SK-N-SH (cell line): Measurements from ENCODE around the gene TAF6. TPM values are rescaled to one million over a fixed set of nuclear protein-coding genes. Genes with fewer than 3 reads are reported as not detected.

ENCODE experiments used
- CTCF ChIA-PET: fragments of 300-600, 350-600 bp; formaldehyde crosslinking; extraction: SDS; loops from one replicate; lab custom pipeline; 2021; lab: Yijun Ruan, JAX
- POLR2A ChIA-PET: fragments of 350-600 bp; sonication (Branson Sonifier 250); formaldehyde crosslinking; extraction: SDS; loops from one replicate; lab custom pipeline; 2020; ENCODE audit warnings: antibody characterized with exemption, inconsistent platforms; lab: Yijun Ruan, JAX
- DNase-seq: peaks from one replicate; pipeline ENCODE4 v3.0.0; 2012
- H2AFZ ChIP-seq: fragments of 200-600 bp; sonication (generic); 2 replicates; pipeline ENCODE4 v1.8.1; 2016; ENCODE audit warnings: antibody characterized with exemption, mild to moderate bottlenecking, low read depth
- H3F3A ChIP-seq: fragments of 200-600 bp; sonication (generic); replicated peaks from 2 replicates; pipeline ENCODE3; 2016; ENCODE audit warnings: antibody characterized with exemption, mild to moderate bottlenecking; ENCODE audit not compliant: insufficient read depth
- H3K27ac ChIP-seq, 2 experiments: fragments of 200-500 bp in 1 of 2; fragments of 200-600 bp in 1 of 2; sonication (Bioruptor generic) in 1 of 2; sonication (generic), shearing (Covaris generic) in 1 of 2; 2 replicates each; pipeline versions ENCODE4 v1.5.1 to v1.6.1; 2014 to 2016; ENCODE audit warnings: low read depth in 2 of 2, inconsistent platforms in 1 of 2, low read length in 1 of 2, mild to moderate bottlenecking in 1 of 2, mixed read lengths in 1 of 2
- H3K27me3 ChIP-seq: fragments of 200-600 bp; sonication (generic), shearing (Covaris generic); 2 replicates; pipeline ENCODE4 v1.6.1; 2016; ENCODE audit warnings: mixed run types; ENCODE audit not compliant: insufficient read depth
- H3K36me3 ChIP-seq, 2 experiments: fragments of 200-500 bp in 1 of 2; fragments of 200-600 bp in 1 of 2; sonication (Bioruptor generic) in 1 of 2; sonication (generic) in 1 of 2; replicated peaks in 1 of 2; 2 replicates each; pipeline versions ENCODE3 to v1.5.1; 2014 to 2016; ENCODE audit warnings: low read length in 1 of 2, mild to moderate bottlenecking in 1 of 2; ENCODE audit not compliant: insufficient read depth in 2 of 2, control insufficient read depth in 1 of 2
- H3K4me1 ChIP-seq, 2 experiments: fragments of 200-500 bp in 1 of 2; fragments of 200-600 bp in 1 of 2; sonication (Bioruptor generic) in 1 of 2; sonication (generic), shearing (Covaris generic) in 1 of 2; 2 replicates each; pipeline versions ENCODE4 v1.5.1 to v1.6.1; 2014 to 2016; ENCODE audit warnings: low read depth in 1 of 2, low read length in 1 of 2, mixed run types in 1 of 2; ENCODE audit not compliant: insufficient read depth in 2 of 2, control insufficient read depth in 1 of 2
- H3K4me2 ChIP-seq: fragments of 200-600 bp; sonication (generic), shearing (Covaris generic); 2 replicates; pipeline ENCODE4 v1.6.1; 2017; ENCODE audit warnings: mixed run types
- H3K4me3 ChIP-seq, 2 experiments: fragments of 200-500 bp in 1 of 2; fragments of 200-600 bp in 1 of 2; sonication (Bioruptor generic) in 1 of 2; sonication (generic), shearing (Covaris generic) in 1 of 2; 2 replicates each; pipeline versions ENCODE4 v1.5.1 to v1.8.1; 2014 to 2016; ENCODE audit warnings: low read depth in 2 of 2, inconsistent platforms in 1 of 2, low read length in 1 of 2, mild to moderate bottlenecking in 1 of 2, mixed read lengths in 1 of 2, moderate library complexity in 1 of 2
- H3K79me2 ChIP-seq: fragments of 200-600 bp; sonication (generic); 2 replicates; pipeline ENCODE4 v1.8.1; 2017; ENCODE audit warnings: mild to moderate bottlenecking; ENCODE audit not compliant: insufficient read depth
- H3K9ac ChIP-seq: fragments of 200-600 bp; sonication (generic); 2 replicates; pipeline ENCODE4 v1.6.1; 2017; ENCODE audit warnings: mixed run types
- H3K9me2 ChIP-seq: fragments of 200-600 bp; sonication (generic); 2 replicates; pipeline ENCODE4 v1.6.1; 2017; ENCODE audit warnings: mixed run types
- H3K9me3 ChIP-seq: fragments of 200-600 bp; sonication (generic); 2 replicates; pipeline ENCODE4 v1.6.1; 2017; ENCODE audit warnings: mixed run types, mild to moderate bottlenecking, moderate library complexity
- H4K20me1 ChIP-seq: fragments of 200-600 bp; sonication (generic); 2 replicates; pipeline ENCODE4 v1.6.1; 2017; ENCODE audit warnings: mild to moderate bottlenecking, mixed run types; ENCODE audit not compliant: insufficient read depth
- EP300 ChIP-seq, 2 experiments: IDR thresholded peaks; 2 replicates each; pipeline versions ENCODE4 v1.4.0 to v1.6.1; 2012; ENCODE audit warnings: borderline replicate concordance in 1 of 2, low read depth in 1 of 2, low read length in 1 of 2
- FOXM1 ChIP-seq: IDR thresholded peaks from 2 replicates; pipeline ENCODE4 v1.4.0; 2012; ENCODE audit warnings: low read depth, mild to moderate bottlenecking
- GATA2 ChIP-seq: sonication (generic); formaldehyde crosslinking; IDR thresholded peaks from 2 replicates; pipeline ENCODE4 v1.5.0; 2020; ENCODE audit warnings: mild to moderate bottlenecking, missing genetic modification reagents
- IRF3 ChIP-seq: fragments of 150-350 bp; IDR thresholded peaks from 2 replicates; pipeline ENCODE4 v1.6.1; 2016; ENCODE audit warnings: mild to moderate bottlenecking, low read depth, low read length
- RXRA ChIP-seq: IDR thresholded peaks from 2 replicates; pipeline ENCODE4 v1.4.0; 2012; ENCODE audit warnings: low read depth, mild to moderate bottlenecking, borderline replicate concordance
- SMC3 ChIP-seq: IDR thresholded peaks from 2 replicates; pipeline ENCODE4 v1.6.1; 2012; ENCODE audit warnings: low read depth, low read length, improper control_type of control experiment
- TCF12 ChIP-seq: IDR thresholded peaks from 2 replicates; pipeline ENCODE4 v1.4.0; 2012
- TEAD4 ChIP-seq: IDR thresholded peaks from 2 replicates; pipeline ENCODE4 v1.4.0; 2012; ENCODE audit warnings: mild to moderate bottlenecking, borderline replicate concordance; ENCODE audit not compliant: insufficient read depth
- USF1 ChIP-seq: IDR thresholded peaks from 2 replicates; pipeline ENCODE4 v1.4.0; 2012; ENCODE audit warnings: low read depth, borderline replicate concordance
- WGBS: methylation state at CpG from one replicate; pipeline ENCODE4 v1.1.6; 2017; ENCODE audit warnings: low lambda C conversion rate; 5-methylcytosine and 5-hydroxymethylcytosine counted together
- polyA plus RNA-seq, 3 experiments: library from polyadenylated mRNA; depleted of rRNA; stranded (reverse); fragments of >200 nt; gene quantifications; 2 replicates each; pipeline ENCODE4 v1.2.3, GENCODE V29; 2012

The TAF6 gene
- polyA plus RNA-seq, 1 of the 3 experiments (the other 2 are of a cell fraction): 70.5 TPM

GRCh38 chr7:100099452-100099851 lies 19.7 kb downstream of the TAF6 start:
- Histone ChIP-seq H3F3A (peaks cover 49% of the 10 kb centered on the region), H3K4me3 (peak overlapping the region; percentile 70 to 99), H3K36me3 (peaks cover 48 to 60% of the 10 kb centered on the region in 2 experiments), H3K4me2 (peak overlapping the region; percentile 100), H3K27ac (peak overlapping the region; percentile 86 to 95; a peak in 3 of 4 replicates), H3K9me3 (no peaks in the 10 kb centered on the region), H4K20me1 (peaks cover 7% of the 10 kb centered on the region), H3K27me3 (no peaks in the 10 kb centered on the region), H2AFZ (no peak overlapping the region), H3K79me2 (peaks cover 81% of the 10 kb centered on the region), H3K4me1 (peaks cover 24 to 45% of the 10 kb centered on the region in 2 experiments), H3K9me2 (no peaks in the 10 kb centered on the region), H3K9ac (peak overlapping the region; percentile 98)
- WGBS: 42% methylated on average over 12 of the region's 12 CpGs
- no peak for DNase-seq
- TF ChIP-seq RXRA: no peak
- no peak for TF ChIP-seq SMC3
- ChIA-PET POLR2A (interaction anchor here (3.7 to 4.2 kb wide), 3 partner anchors 9 to 84 kb away, joined by 20 to 98 read pairs (median 70); partner anchors contain the start of genes COPS6, MBLAC1 and ZKSCAN1), CTCF (interaction anchor here (1.3 to 5.4 kb wide), 5 partner anchors 17 to 32 kb away, joined by 3 to 74 read pairs (median 5); partner anchors contain the start of genes CNPY4 and ZNF3)

- ChIA-PET POLR2A (interaction anchor here (3.7 to 4.2 kb wide), 3 partner anchors 9 to 83 kb away, joined by 20 to 98 read pairs (median 70); partner anchors contain the start of genes COPS6, MBLAC1 and ZKSCAN1), CTCF (interaction anchor here (1.3 to 5.4 kb wide), 5 partner anchors 16 to 33 kb away, joined by 3 to 74 read pairs (median 5); partner anchors contain the start of genes CNPY4 and ZNF3)
Measured at GRCh38 chr7:100098913-100099312, 20.2 kb downstream of the TAF6 start.

More at GRCh38 chr7:100098913-100099312, 20.2 kb downstream of the TAF6 start:
- Histone ChIP-seq H3K36me3 (peaks cover 54 to 65% of the 10 kb centered on the region in 2 experiments), H3K4me3 (peak overlapping the region; percentile 70 to 99; a peak in 3 of 4 replicates), H3K79me2 (peaks cover 86% of the 10 kb centered on the region), H3K9me3 (no peaks in the 10 kb centered on the region), H3K4me1 (peaks cover 23 to 50% of the 10 kb centered on the region in 2 experiments), H3K9ac (peak overlapping the region; percentile 98), H3F3A (peaks cover 54% of the 10 kb centered on the region), H2AFZ (no peak overlapping the region), H3K27ac (peak overlapping the region; percentile 86 to 95; a peak in 3 of 4 replicates), H3K27me3 (no peaks in the 10 kb centered on the region), H4K20me1 (peaks cover 7% of the 10 kb centered on the region), H3K9me2 (no peaks in the 10 kb centered on the region), H3K4me2 (peak overlapping the region; percentile 100)
- no peak for DNase-seq
- WGBS: 70% methylated on average over 10 of the region's 10 CpGs
- TF ChIP-seq EP300 (IDR thresholded peaks at IDR 0.05; ENCODE audit: borderline replicate concordance in 1 of 2, low read depth in 1 of 2, low read length in 1 of 2) (no peak), TEAD4 (no peak), GATA2 (CRISPR knock-in tag) (no peak), USF1 (no peak), TCF12 (no peak), FOXM1 (no peak), IRF3 (no peak)
